Measurements from ENCODE around the gene ATP11A.

GRCh38 chr13:112812306-112813055 is 122.6 kb downstream of the ATP11A start:
- no peak for TF ChIP-seq CTCF (IDR thresholded peaks at IDR 0.05)
- TF ChIP-seq POLR2A (IDR thresholded peaks at IDR 0.05): no peak
- no peak for TF ChIP-seq POLR2AphosphoS5 (IDR thresholded peaks at IDR 0.05)
- TF ChIP-seq EP300 (IDR thresholded peaks at IDR 0.05): no peak

Measured in sigmoid colon (tissue), 4 donors.